ENCODE results near the gene TP53. TPM values are rescaled to one million over a fixed set of nuclear protein-coding genes. Genes with fewer than 3 reads are reported as not detected.

The TP53 gene
- total RNA-seq = 47.3 and 58.3 TPM in 2 replicates

GRCh38 chr17:7687072-7687907 is at the start of gene TP53:
Gene TP53, minus strand, starts transcription at chr17:7687490. Its CDS starts 10,896 bp downstream, at chr17:7676594.

GRCh38 chr17:7716901-7717755 is 29.8 kb upstream of the TP53 start, which contains the start of gene DNAH2:
Gene DNAH2, plus strand, starts transcription at chr17:7717744. Its CDS starts 1,991 bp downstream, at chr17:7719735.

GRCh38 chr17:7704601-7705268 is 17.4 kb upstream of the TP53 start, which contains the start of gene EFNB3:
Gene EFNB3, plus strand, starts transcription at chr17:7705202. Its CDS starts 397 bp downstream, at chr17:7705599.

GRCh38 chr17:7687908-7688807 is 868 bp upstream of the TP53 start, which contains the start of gene WRAP53:
Gene WRAP53, plus strand, starts transcription at chr17:7688477. Its CDS starts 172 bp downstream, at chr17:7688649.

GRCh38 chr17:7650509-7651096 is 36.7 kb downstream of the TP53 start, which contains the start of gene ATP1B2:
Gene ATP1B2, plus strand, starts transcription at chr17:7650926. Its CDS starts 593 bp downstream, at chr17:7651519.

GRCh38 chr17:7629939-7630571 is 57.2 kb downstream of the TP53 start, which contains the start of gene SHBG:
Gene SHBG, plus strand, starts transcription at chr17:7630135. Its CDS starts 38 bp downstream, at chr17:7630173.

GRCh38 chr17:7627250-7628121 is 59.8 kb downstream of the TP53 start, which contains the start of gene SAT2:
Gene SAT2, minus strand, starts transcription at chr17:7627821. Its CDS starts 186 bp downstream, at chr17:7627635.

Other genes with a start within 250 kb of the TP53 start
- 18.3 and 32.1 TPM in 2 replicates for gene FGF11, start 248.0 kb downstream of the TP53 start, total RNA-seq
- gene CHRNB1, start 242.4 kb downstream of the TP53 start, total RNA-seq = 10.9 and 11.0 TPM in 2 replicates
- 29.5 and 46.1 TPM in 2 replicates for gene ZBTB4, start 207.9 kb downstream of the TP53 start, total RNA-seq
- not detected in 2 replicates for gene SLC35G6, start 206.0 kb downstream of the TP53 start, total RNA-seq
- gene POLR2A, start 203.1 kb downstream of the TP53 start, total RNA-seq = 62.4 and 64.9 TPM in 2 replicates
- 4.2 and 10.8 TPM in 2 replicates for gene TNFSF12, start 138.4 kb downstream of the TP53 start, total RNA-seq
- 4.4 and 5.1 TPM in 2 replicates for gene TNFSF13, start 128.7 kb downstream of the TP53 start, total RNA-seq
- 44.8 and 62.7 TPM in 2 replicates for gene SENP3, start 125.6 kb downstream of the TP53 start, total RNA-seq
- gene CD68, start 107.9 kb downstream of the TP53 start, total RNA-seq = 14.8 and 21.2 TPM in 2 replicates
- gene MPDU1, start 103.6 kb downstream of the TP53 start, total RNA-seq = 147 and 153 TPM in 2 replicates
- gene SOX15, start 97.4 kb downstream of the TP53 start, total RNA-seq = 162 and 173 TPM in 2 replicates
- gene FXR2, start 72.6 kb downstream of the TP53 start, total RNA-seq = 39.4 and 49.4 TPM in 2 replicates
- gene SAT2, start 59.7 kb downstream of the TP53 start, total RNA-seq = 25.9 and 36.9 TPM in 2 replicates
- 0.28 and 0.51 TPM in 2 replicates for gene SHBG, start 57.4 kb downstream of the TP53 start, total RNA-seq
- not detected in 2 replicates for gene ATP1B2, start 36.6 kb downstream of the TP53 start, total RNA-seq
- gene WRAP53, start 987 bp upstream of the TP53 start, total RNA-seq = 9.3 and 13.6 TPM in 2 replicates
- gene EFNB3, start 17.7 kb upstream of the TP53 start, total RNA-seq = 2.0 and 2.6 TPM in 2 replicates
- gene DNAH2, start 30.3 kb upstream of the TP53 start, total RNA-seq = 0.21 and 0.33 TPM in 2 replicates
- 7.7 and 8.0 TPM in 2 replicates for gene KDM6B, start 146.7 kb upstream of the TP53 start, total RNA-seq
- 0.63 TPM in 1 of 2 replicates, not detected in the other for gene TMEM88, start 167.6 kb upstream of the TP53 start, total RNA-seq
- 72.6 and 78.8 TPM in 2 replicates for gene NAA38, start 170.1 kb upstream of the TP53 start, total RNA-seq
- 6.5 and 7.0 TPM in 2 replicates for gene CYB5D1, start 170.5 kb upstream of the TP53 start, total RNA-seq
- gene CHD3, start 201.3 kb upstream of the TP53 start, total RNA-seq = 67.2 and 79.1 TPM in 2 replicates
- 1.9 and 4.2 TPM in 2 replicates for gene RNF227, start 228.8 kb upstream of the TP53 start, total RNA-seq
- 0.21 and 0.33 TPM in 2 replicates for gene KCNAB3, start 242.4 kb upstream of the TP53 start, total RNA-seq
- gene TRAPPC1, start 244.5 kb upstream of the TP53 start, total RNA-seq = 88.2 and 93.5 TPM in 2 replicates
- gene CNTROB, start 244.7 kb upstream of the TP53 start, total RNA-seq = 17.9 and 20.2 TPM in 2 replicates